GM18507 (cell line): ENCODE measurements around the gene JAKMIP1.

Experiments used
- DNase-seq: peaks from one replicate; pipeline ENCODE4 v3.0.0; 2011; ENCODE audit warnings: low read depth; ENCODE audit not compliant: insufficient read length; ENCODE audit errors: extremely low spot score
- FAIRE-seq: peaks from 2 replicates; lab custom pipeline; 2011; peaks lifted over from hg19 to GRCh38; lab: Jason Lieb, UNC

The JAKMIP1 gene

GRCh38 chr4:6033381-6033780, 167.0 kb downstream of the JAKMIP1 start:
- FAIRE-seq (no peak), DNase-seq (no peak)

- FAIRE-seq (no peak), DNase-seq (no peak)
Observed at GRCh38 chr4:6032249-6033244, 167.8 kb downstream of the JAKMIP1 start.

GRCh38 chr4:6031846-6032245, 168.5 kb downstream of the JAKMIP1 start:
- no peak for DNase-seq
- FAIRE-seq: no peak

DNA sequence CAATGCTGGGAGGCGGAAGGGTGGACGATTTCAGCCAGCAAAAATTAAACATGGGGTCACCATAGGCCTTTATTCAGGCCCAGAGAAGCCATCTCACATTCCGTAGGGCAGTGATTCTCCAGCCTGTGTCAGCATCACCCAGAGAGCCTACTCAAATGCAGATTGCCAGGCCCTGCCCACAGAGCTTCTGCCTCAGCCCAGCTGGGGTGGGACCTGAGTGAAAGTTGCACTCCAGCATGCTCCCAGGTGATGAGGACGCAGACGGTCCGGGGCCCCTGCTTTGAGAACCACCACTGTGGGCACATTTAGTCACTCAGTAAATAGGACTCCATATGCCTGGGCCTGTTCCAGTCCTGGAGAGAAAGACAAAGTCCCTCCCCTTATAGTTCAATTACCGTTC, 169.7 kb downstream of the JAKMIP1 start:
- no peak for DNase-seq
- FAIRE-seq: no peak

DNA sequence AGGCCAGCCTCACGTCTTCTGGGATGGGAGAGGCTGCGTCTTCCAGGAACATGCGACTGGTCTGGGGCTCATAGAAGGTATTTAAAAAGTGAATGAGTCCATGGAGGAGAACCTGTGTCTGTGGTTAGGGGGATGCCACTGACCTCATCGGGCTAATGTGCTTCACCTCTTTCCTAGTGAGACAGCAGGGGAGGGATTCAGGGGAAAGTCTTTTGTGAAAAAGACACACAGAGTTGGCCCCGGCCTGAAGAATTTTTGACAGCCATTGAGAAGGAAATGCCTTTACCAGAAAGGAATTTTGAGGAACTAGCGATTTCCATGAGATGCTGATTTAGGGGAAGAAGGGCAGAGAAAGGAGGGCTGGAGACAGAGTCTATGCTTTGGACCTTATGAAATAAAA, 171.1 kb downstream of the JAKMIP1 start:
- DNase-seq (no peak), FAIRE-seq (no peak)

GRCh38 chr4:6028168-6028567, 172.2 kb downstream of the JAKMIP1 start:
- no peak for DNase-seq
- FAIRE-seq: no peak

GRCh38 chr4:6027392-6027791, 173.0 kb downstream of the JAKMIP1 start:
- FAIRE-seq (no peak), DNase-seq (no peak)

GRCh38 chr4:6024313-6024960, 175.9 kb downstream of the JAKMIP1 start:
- no peak for FAIRE-seq
- DNase-seq: no peak

DNA sequence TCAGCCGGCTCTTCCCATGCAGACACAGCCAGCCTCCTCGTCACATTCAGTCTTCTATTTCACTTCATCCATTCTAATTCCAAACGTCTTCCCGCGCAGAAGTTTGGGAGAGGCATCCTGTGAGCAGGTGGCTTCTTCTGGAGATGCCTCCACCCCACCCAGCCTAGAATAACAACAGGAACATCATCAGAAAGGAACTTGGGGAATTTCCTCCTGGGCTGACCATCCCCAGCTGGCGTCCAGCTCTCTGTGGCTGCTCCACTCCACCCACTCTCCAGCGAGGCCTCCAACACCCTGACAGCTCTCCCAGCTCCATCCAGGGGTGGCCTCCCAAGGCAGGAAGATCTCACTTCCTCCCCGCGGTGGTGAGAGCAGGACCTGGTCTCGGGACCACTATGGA, 176.6 kb downstream of the JAKMIP1 start:
- DNase-seq: no peak
- FAIRE-seq: no peak

- DNase-seq: no peak
- FAIRE-seq: no peak
Observed at GRCh38 chr4:6022607-6023288, 177.6 kb downstream of the JAKMIP1 start.

- FAIRE-seq (no peak), DNase-seq (no peak)
Observed at GRCh38 chr4:6021831-6022606, 178.3 kb downstream of the JAKMIP1 start.

DNA sequence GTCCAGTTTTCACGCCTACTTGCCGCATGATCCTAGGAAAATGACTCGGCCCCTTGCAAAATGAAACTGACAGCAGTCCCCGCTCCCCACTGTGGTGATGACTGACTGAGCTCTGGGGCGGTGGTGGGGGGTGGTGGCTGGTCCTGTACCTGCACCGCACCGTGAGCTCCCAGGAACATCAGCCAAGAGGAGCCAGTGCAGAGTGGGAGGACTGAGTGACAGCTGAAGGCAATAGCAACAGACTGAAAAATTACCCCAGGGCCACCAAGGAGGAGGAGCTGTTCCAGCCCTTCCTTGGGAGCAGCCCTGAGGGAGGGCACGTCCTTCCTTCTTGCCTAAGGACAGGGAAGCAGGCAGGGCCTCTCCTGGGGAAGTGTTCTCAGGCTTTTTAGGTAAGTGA, 179.7 kb downstream of the JAKMIP1 start:
- no peak for DNase-seq
- no peak for FAIRE-seq

GRCh38 chr4:6019316-6020263, 180.8 kb downstream of the JAKMIP1 start:
- DNase-seq (peak; percentile 26), FAIRE-seq (peak; percentile 71)

- DNase-seq (no peak), FAIRE-seq (no peak)
Observed at GRCh38 chr4:6018331-6018730, 182.0 kb downstream of the JAKMIP1 start, which contains the start of gene C4orf50. C4orf50 (minus strand) TSS chr4:6018431.

GRCh38 chr4:6017800-6018199, 182.5 kb downstream of the JAKMIP1 start:
- no peak for DNase-seq
- no peak for FAIRE-seq

- FAIRE-seq (no peak), DNase-seq (no peak)
Observed at GRCh38 chr4:6017030-6017429, 183.3 kb downstream of the JAKMIP1 start.

DNA sequence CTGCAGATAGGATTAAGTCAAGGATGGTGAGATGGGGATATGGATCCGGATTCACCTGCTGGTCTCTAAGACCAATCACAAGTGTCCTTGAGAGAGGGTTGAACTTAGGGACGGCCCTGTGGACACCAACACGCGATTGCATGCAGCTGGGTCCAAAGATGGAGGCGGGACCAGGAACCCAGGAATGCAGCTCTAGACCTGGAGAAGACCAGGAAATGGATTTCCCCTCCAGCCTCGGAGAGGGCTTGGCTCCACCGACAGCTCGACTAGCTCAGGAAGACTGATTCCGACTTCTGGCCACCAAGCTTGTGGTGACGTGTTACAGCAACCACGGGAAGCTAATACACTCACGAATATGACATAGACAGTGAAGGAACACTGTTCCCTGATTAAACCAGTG, 186.8 kb downstream of the JAKMIP1 start:
- DNase-seq (no peak), FAIRE-seq (no peak)

DNA sequence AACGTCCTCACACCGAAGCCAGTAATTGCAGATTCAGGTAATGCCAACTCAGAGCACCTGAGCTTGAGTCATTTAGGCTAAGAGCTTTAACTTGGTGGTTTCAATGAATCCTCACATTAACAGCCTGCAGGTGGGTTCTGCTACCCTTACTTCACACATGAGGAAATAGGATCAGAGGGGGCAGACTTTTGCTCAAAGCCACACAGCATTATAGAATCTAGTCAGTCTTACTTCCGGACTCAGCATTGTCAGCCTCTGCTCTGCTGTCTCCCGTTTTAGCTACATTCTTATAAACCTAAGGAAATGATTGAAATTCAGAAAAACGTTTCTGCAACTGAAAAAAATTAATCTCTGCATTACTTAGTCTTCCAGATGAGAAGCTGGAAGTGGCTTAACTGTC, 188.1 kb downstream of the JAKMIP1 start:
- FAIRE-seq: no peak
- DNase-seq: no peak
